ENCODE data around the gene CASD1. TPM values are rescaled to one million over a fixed set of nuclear protein-coding genes. Genes with fewer than 3 reads are reported as not detected.

Gene CASD1
- total RNA-seq: 10.9 and 11.6 TPM in 2 replicates

DNA sequence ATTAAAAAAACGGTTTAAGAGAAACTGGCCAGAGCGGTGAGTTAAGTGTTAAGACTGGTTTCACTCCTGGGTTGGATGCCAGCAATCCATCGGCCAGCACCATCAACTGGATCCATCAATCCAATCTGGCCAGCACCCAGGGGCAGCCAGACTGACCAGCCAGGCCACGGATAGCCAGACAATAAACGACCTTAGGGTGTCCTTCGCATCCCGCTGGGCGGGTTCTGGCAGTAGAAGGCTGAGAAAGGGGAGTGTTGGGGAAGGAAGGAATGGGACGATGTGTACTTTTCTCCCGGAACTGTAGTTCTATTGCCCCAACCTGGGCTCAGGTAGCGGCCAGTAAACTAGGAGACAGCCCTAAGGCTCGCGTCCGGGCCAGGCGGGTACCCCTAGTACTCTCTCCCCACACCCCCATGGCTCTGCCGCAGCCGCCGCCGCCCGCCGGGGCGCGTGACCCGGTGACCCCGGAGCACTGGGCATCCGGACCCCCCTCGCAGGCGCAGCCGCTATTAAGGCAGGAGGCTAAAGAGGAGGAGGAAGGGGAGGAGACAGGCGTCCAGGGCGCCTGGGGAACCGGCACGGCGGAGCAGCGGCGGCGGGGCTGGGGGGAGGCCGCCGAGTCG lies at the start of gene CASD1:
TSS of gene CASD1 (plus strand) at position 546 of the 623 bp plus-strand sequence. CDS start 276 bp downstream, outside the sequence.
- H3K4me3 ChIP-seq (ENCODE audit: low read depth, low read length): peak within 1 kb of the TSS; percentile 79
- no peak for DNase-seq (ENCODE audit: low read depth)
- TF ChIP-seq, protein P1, sequence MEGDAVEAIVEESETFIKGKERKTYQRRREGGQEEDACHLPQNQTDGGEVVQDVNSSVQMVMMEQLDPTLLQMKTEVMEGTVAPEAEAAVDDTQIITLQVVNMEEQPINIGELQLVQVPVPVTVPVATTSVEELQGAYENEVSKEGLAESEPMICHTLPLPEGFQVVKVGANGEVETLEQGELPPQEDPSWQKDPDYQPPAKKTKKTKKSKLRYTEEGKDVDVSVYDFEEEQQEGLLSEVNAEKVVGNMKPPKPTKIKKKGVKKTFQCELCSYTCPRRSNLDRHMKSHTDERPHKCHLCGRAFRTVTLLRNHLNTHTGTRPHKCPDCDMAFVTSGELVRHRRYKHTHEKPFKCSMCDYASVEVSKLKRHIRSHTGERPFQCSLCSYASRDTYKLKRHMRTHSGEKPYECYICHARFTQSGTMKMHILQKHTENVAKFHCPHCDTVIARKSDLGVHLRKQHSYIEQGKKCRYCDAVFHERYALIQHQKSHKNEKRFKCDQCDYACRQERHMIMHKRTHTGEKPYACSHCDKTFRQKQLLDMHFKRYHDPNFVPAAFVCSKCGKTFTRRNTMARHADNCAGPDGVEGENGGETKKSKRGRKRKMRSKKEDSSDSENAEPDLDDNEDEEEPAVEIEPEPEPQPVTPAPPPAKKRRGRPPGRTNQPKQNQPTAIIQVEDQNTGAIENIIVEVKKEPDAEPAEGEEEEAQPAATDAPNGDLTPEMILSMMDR (conservative IDR thresholded peaks at IDR 0.05; ENCODE audit: low read depth, low read length): no peak

DNA sequence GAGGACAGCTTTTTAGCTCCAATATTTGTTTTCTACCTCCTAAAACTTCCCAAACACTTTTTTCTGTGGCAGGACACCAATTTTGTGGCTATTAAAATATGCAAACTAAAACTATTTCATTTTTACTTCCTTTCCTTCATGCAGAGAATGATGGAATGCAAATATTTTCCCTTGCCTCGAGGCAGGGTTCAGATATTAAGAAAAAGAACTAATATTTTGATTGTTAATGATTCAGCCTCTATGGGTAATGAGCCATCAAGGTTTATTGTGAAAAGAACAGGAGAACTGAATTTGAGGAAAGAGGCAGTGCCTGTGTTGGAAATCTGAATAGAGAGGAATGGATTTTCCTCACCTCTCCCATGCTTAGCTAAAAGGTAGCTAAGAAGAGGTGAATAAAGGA lies 43.1 kb upstream of the CASD1 start:
- H3K4me3 ChIP-seq (ENCODE audit: low read depth, low read length): no peak overlapping the region
- TF ChIP-seq, protein P1 (conservative IDR thresholded peaks at IDR 0.05; ENCODE audit: low read depth, low read length): no peak
- no peak for DNase-seq (ENCODE audit: low read depth)

DNA sequence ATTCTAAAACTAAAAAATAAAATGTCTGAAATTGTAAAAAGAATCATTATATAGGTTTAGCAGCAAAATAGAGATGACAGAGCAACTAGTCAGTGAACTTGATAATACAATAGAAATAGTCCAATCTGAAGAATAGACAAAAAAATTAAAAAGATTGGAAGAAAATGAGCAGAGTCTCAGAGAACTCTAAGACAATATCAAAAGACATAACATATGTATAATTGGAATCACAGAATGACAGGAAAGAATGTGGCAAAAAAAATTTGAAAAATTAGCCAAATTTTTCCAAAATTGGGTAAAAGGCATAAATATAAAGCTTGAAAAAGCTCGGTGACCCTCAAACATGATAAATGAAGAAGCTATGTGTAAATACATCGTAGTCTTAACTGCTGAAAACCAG lies 38.0 kb upstream of the CASD1 start:
- no peak for DNase-seq (ENCODE audit: low read depth)
- no peak overlapping the region for H3K4me3 ChIP-seq (ENCODE audit: low read depth, low read length)
- TF ChIP-seq, protein P1 (conservative IDR thresholded peaks at IDR 0.05; ENCODE audit: low read depth, low read length): no peak

DNA sequence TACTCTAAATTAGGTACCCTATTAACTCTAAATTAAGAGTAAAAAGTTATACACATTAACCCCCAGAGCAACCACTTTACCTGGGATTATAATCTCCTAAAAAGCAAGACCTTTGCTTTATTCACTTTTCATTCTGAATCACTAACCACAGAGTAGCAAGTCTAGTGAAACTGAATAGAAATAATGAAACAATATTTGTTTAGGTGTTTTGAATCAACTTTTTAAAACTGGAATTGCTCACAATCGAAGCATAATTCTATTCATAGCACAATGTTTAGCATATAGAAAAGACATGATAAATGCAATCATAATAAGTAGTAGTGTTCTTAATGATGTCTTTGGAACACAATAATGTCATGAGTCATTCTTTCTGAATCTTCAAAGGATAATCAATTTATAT lies 37.0 kb upstream of the CASD1 start:
- no peak overlapping the region for H3K4me3 ChIP-seq (ENCODE audit: low read depth, low read length)
- no peak for DNase-seq (ENCODE audit: low read depth)
- TF ChIP-seq, protein P1 (conservative IDR thresholded peaks at IDR 0.05; ENCODE audit: low read depth, low read length): no peak

DNA sequence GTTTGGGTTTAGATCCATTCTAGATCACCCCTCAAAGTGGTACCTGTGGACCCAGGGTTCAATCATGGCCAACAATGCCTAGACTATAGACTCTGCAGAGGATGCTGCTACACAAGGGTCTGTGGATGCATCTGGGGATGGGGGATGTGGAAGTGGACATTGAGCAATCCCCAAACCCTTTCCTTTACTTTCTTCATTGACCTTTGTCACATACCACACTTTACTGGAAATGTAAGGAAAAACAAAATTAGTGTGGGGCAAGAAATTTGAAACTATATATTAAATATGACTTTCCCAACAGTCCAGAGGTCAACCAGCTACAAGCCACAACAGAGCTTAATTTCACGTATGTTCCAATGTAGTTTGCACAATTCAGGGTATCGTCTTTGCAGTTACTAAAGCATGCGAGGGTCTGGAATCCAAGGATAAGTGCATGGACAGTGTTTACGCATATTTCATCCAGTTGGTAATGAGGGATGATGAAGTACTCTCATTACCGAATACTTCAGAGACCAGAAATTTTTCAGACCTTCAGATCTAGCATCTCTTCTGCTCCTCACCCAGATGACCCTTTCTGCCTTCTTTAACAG lies 33.3 kb upstream of the CASD1 start:
- TF ChIP-seq, protein P1 (conservative IDR thresholded peaks at IDR 0.05; ENCODE audit: low read depth, low read length): no peak
- no peak overlapping the region for H3K4me3 ChIP-seq (ENCODE audit: low read depth, low read length)
- no peak for DNase-seq (ENCODE audit: low read depth)

DNA sequence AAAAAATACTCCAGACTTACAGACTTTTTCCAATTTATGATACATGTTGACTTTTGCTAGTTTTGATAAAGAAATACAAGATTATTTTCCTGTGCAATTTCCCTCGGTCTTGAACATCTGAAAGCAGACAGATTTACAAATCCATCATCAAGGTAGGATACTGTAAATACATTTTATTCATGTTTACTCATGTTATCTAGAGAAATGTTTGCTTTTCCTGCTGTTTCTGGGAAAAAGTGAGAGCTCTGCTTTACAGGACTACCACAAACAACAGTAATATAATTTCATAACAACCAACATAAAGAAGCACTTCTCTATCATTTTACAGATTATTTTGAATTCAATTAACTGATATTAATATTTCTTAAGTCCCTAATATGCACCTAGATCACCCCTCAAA lies 31.7 kb upstream of the CASD1 start:
- DNase-seq (ENCODE audit: low read depth): no peak
- no peak overlapping the region for H3K4me3 ChIP-seq (ENCODE audit: low read depth, low read length)
- TF ChIP-seq, protein P1 (conservative IDR thresholded peaks at IDR 0.05; ENCODE audit: low read depth, low read length): no peak

All from epithelial cell of proximal tubule (primary cell).